ENCODE data around the gene ESPN. TPM values are rescaled to one million over a fixed set of nuclear protein-coding genes. Genes with fewer than 3 reads are reported as not detected.

Gene ESPN
- total RNA-seq, 2 experiments from 2014 or later, result 2.0 to 3.9 TPM

DNA sequence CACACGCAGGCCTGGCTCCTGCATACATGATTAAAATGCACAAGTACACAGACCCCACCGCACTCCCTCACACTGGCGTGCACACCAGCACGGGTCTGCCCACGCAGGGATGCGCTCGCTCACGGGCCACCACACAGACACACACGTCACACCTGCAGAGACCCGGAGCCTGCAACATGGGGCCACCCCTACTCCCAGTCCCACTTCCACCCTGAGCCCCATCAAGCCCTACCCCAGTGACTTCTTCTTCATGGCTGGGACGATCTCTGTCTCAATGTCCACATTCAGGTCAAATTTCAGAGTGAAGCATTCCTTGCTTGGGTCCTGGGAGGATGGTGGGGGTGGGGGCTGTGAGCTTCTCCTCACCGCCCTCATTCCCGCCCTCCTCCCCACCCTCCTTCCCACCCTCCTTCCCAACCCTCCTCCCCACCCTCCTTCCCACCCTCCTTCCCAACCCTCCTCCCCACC is 50.3 kb downstream of the ESPN start:
- no peaks in the 10 kb centered on the region for H3K27me3 ChIP-seq (ENCODE audit: control insufficient read depth in 1 of 2, insufficient read depth in 2 of 2, low read length in 2 of 2)
- intact Hi-C loops (cut with DNase I, micrococcal nuclease), result loop anchor here (1.0 to 5.0 kb wide), 10 partner anchors 10 to 231 kb away; partner anchors contain the start of gene HES3 (in 1 of the 2)
- no peaks in the 10 kb centered on the region for H3K36me3 Mint-ChIP-seq (ENCODE audit: low read depth)

GRCh38 chr1:6475381-6476133 is 51.0 kb downstream of the ESPN start:
- TF ChIP-seq CTCF (IDR thresholded peaks at IDR 0.05), result peak; percentile 88
- Mint-ChIP-seq H3K27me3 (no peaks in the 10 kb centered on the region), H3K36me3 (ENCODE audit: low read depth) (no peaks in the 10 kb centered on the region), H3K4me3 (peak overlapping the region; percentile 56), H3K9me3 (no peaks in the 10 kb centered on the region), H3K27ac (no peak overlapping the region), H3K4me1 (ENCODE audit: low read depth) (peaks cover 8% of the 10 kb centered on the region)
- Histone ChIP-seq H3K36me3 (ENCODE audit: insufficient read depth, low read length) (no peaks in the 10 kb centered on the region), H3K27ac (ENCODE audit: low read depth in 1 of 2, low read length in 2 of 2) (no peak overlapping the region), H3K4me1 (ENCODE audit: insufficient read depth, low read length) (peaks cover 13% of the 10 kb centered on the region), H3K9me3 (ENCODE audit: control insufficient read depth in 1 of 2, insufficient read depth in 1 of 2, low read length in 2 of 2) (no peaks in the 10 kb centered on the region), H3K27me3 (ENCODE audit: control insufficient read depth in 1 of 2, insufficient read depth in 2 of 2, low read length in 2 of 2) (no peaks in the 10 kb centered on the region), H3K4me3 (ENCODE audit: low read length) (no peak overlapping the region)
- DNase-seq (peak; percentile 72 to 90 (median 82)), ATAC-seq (ENCODE audit: poor library complexity) (peak; percentile 97)
- POLR2A ChIA-PET, result interaction anchor here (1.0 to 1.3 kb wide), 2 partner anchors 12 to 15 kb away, joined by 3 read pairs; no protein-coding TSS in a partner anchor
- intact Hi-C loops (cut with DNase I, micrococcal nuclease), result loop anchor here (1.0 to 5.0 kb wide), 10 partner anchors 10 to 231 kb away; partner anchors contain the start of gene HES3 (in 1 of the 2)
- CTCF ChIA-PET, result interaction anchor here (1.0 to 1.9 kb wide), 4 partner anchors 9 to 52 kb away, joined by 4 to 8 read pairs (median 4); partner anchors contain the start of genes PLEKHG5 and TNFRSF25

More for the DNA sequence above, 50.3 kb downstream of the ESPN start:
- Mint-ChIP-seq H3K4me3 (no peak overlapping the region), H3K9me3 (no peaks in the 10 kb centered on the region), H3K27me3 (no peaks in the 10 kb centered on the region), H3K27ac (no peak overlapping the region), H3K4me1 (ENCODE audit: low read depth) (peaks cover 8% of the 10 kb centered on the region)
- Histone ChIP-seq H3K4me1 (ENCODE audit: insufficient read depth, low read length) (peaks cover 13% of the 10 kb centered on the region), H3K27ac (ENCODE audit: low read depth in 1 of 2, low read length in 2 of 2) (no peak overlapping the region), H3K9me3 (ENCODE audit: control insufficient read depth in 1 of 2, insufficient read depth in 1 of 2, low read length in 2 of 2) (no peaks in the 10 kb centered on the region), H3K36me3 (ENCODE audit: insufficient read depth, low read length) (no peaks in the 10 kb centered on the region), H3K4me3 (ENCODE audit: low read length) (no peak overlapping the region)
- DNase-seq (no peak), ATAC-seq (ENCODE audit: poor library complexity) (no peak)
- ChIA-PET POLR2A (no interaction called here), CTCF (no interaction called here)
- no peak for TF ChIP-seq CTCF (IDR thresholded peaks at IDR 0.05)

- ATAC-seq (ENCODE audit: poor library complexity), result no peak
- H3K4me3 ChIP-seq (ENCODE audit: low read length), result no peak overlapping the region
- peaks cover 13% of the 10 kb centered on the region for H3K4me1 ChIP-seq (ENCODE audit: insufficient read depth, low read length)
- no peaks in the 10 kb centered on the region for H3K27me3 Mint-ChIP-seq
- H3K27me3 ChIP-seq (ENCODE audit: control insufficient read depth in 1 of 2, insufficient read depth in 2 of 2, low read length in 2 of 2), result no peaks in the 10 kb centered on the region
- no peak overlapping the region for H3K27ac Mint-ChIP-seq
- H3K36me3 ChIP-seq (ENCODE audit: insufficient read depth, low read length), result no peaks in the 10 kb centered on the region
- TF ChIP-seq CTCF (IDR thresholded peaks at IDR 0.05), result no peak
- no peaks in the 10 kb centered on the region for H3K9me3 ChIP-seq (ENCODE audit: control insufficient read depth in 1 of 2, insufficient read depth in 1 of 2, low read length in 2 of 2)
- DNase-seq, result no peak
- intact Hi-C loops (cut with DNase I, micrococcal nuclease), result loop anchor here in 1 of 2 experiments (5.0 kb wide), 2 partner anchors 34 to 129 kb away; no protein-coding TSS in a partner anchor
- ChIA-PET CTCF (interaction anchor here (1.2 to 1.9 kb wide), 3 partner anchors 10 to 22 kb away, joined by 4 to 8 read pairs (median 5); partner anchors contain the start of genes PLEKHG5 and TNFRSF25), POLR2A (interaction anchor here (1.3 kb wide), 1 partner anchor 16 kb away, joined by 3 read pairs; no protein-coding TSS in a partner anchor)
- no peak overlapping the region for H3K27ac ChIP-seq (ENCODE audit: low read depth in 1 of 2, low read length in 2 of 2)
- peaks cover 8% of the 10 kb centered on the region for H3K4me1 Mint-ChIP-seq (ENCODE audit: low read depth)
- H3K9me3 Mint-ChIP-seq, result no peaks in the 10 kb centered on the region
- no peak overlapping the region for H3K4me3 Mint-ChIP-seq
- H3K36me3 Mint-ChIP-seq (ENCODE audit: low read depth), result no peaks in the 10 kb centered on the region
Measured at GRCh38 chr1:6476483-6476882, 51.9 kb downstream of the ESPN start.
